ENCODE measurements around the gene DUSP21. TPM values are rescaled to one million over a fixed set of nuclear protein-coding genes. Genes with fewer than 3 reads are reported as not detected.
"Not testable (repeated sequence)": the region's sequence is repeated elsewhere in the genome, so short reads cannot be mapped to it uniquely, and the experiment has no call there.

The DUSP21 gene
- total RNA-seq, 1 experiment from 2014 or later: not detected

- DNase-seq (ENCODE audit: low spot score): no peak
- no TSS peak for BruUV-seq (replicated peaks)
- no peaks in the 10 kb centered on the region for H3K36me3 ChIP-seq (ENCODE audit: insufficient read depth, low read length, poor library complexity, severe bottlenecking)
- no peaks in the 10 kb centered on the region for H3K4me1 ChIP-seq (ENCODE audit: insufficient read depth, low read length, poor library complexity, severe bottlenecking)
- no peaks in the 10 kb centered on the region for H3K27me3 ChIP-seq (replicated peaks; ENCODE audit: insufficient read depth, low read depth, low read length, poor library complexity)
- H3K9me3 ChIP-seq (ENCODE audit: low read depth, low read length, poor library complexity, severe bottlenecking): peaks cover 9% of the 10 kb centered on the region
- TF ChIP-seq EZH2 (IDR thresholded peaks at IDR 0.05; ENCODE audit: borderline replicate concordance, low read depth, low read length, poor library complexity, severe bottlenecking) (no peak), CTCF (conservative IDR thresholded peaks at IDR 0.05; ENCODE audit: low read depth, low read length) (no peak)
- ChIA-PET POLR2A (ENCODE audit: low non-redundant PET) (no interaction called here), CTCF (no interaction called here)
- no peak overlapping the region for H3K27ac ChIP-seq (ENCODE audit: low read depth, low read length, poor library complexity, severe bottlenecking)
- intact Hi-C loops (cut with micrococcal nuclease; ENCODE audit: unreplicated experiment): no loop called here
- H3K4me3 ChIP-seq (ENCODE audit: low read depth, low read length, poor library complexity, severe bottlenecking): no peak overlapping the region
Measured at GRCh38 chrX:44889824-44890223, 46.0 kb downstream of the DUSP21 start.

DNA sequence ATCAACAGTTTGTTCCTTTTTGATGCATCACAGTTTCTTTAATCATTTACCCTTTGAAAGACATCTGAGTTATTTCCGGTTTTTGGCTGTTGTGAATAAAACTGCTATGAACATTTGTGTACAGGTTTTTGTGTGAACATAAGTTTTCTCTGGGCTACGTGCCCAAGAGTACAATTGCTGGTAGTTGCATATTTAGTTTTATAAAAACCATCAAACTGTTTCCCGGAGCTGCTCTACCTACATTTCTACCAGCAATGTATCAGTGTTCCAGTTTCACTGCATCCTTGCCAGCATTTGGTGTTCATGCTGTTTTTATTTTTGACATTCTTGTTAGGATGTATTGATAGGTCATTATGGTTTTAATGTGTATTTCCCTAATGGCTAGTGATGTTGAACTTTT, 46.4 kb downstream of the DUSP21 start:
- Histone ChIP-seq H3K9me3 (ENCODE audit: low read depth, low read length, poor library complexity, severe bottlenecking) (peaks cover 9% of the 10 kb centered on the region), H3K27ac (ENCODE audit: low read depth, low read length, poor library complexity, severe bottlenecking) (no peak overlapping the region), H3K27me3 (replicated peaks; ENCODE audit: insufficient read depth, low read depth, low read length, poor library complexity) (no peaks in the 10 kb centered on the region), H3K4me3 (ENCODE audit: low read depth, low read length, poor library complexity, severe bottlenecking) (no peak overlapping the region), H3K4me1 (ENCODE audit: insufficient read depth, low read length, poor library complexity, severe bottlenecking) (no peaks in the 10 kb centered on the region), H3K36me3 (ENCODE audit: insufficient read depth, low read length, poor library complexity, severe bottlenecking) (no peaks in the 10 kb centered on the region)
- POLR2A ChIA-PET (ENCODE audit: low non-redundant PET): no interaction called here
- TF ChIP-seq CTCF (conservative IDR thresholded peaks at IDR 0.05; ENCODE audit: low read depth, low read length) (no peak), EZH2 (IDR thresholded peaks at IDR 0.05; ENCODE audit: borderline replicate concordance, low read depth, low read length, poor library complexity, severe bottlenecking) (no peak)
- no TSS peak for BruUV-seq (replicated peaks)
- CTCF ChIA-PET: no interaction called here
- DNase-seq (ENCODE audit: low spot score): peak; percentile 33
- intact Hi-C loops (cut with micrococcal nuclease; ENCODE audit: unreplicated experiment): no loop called here

DNA sequence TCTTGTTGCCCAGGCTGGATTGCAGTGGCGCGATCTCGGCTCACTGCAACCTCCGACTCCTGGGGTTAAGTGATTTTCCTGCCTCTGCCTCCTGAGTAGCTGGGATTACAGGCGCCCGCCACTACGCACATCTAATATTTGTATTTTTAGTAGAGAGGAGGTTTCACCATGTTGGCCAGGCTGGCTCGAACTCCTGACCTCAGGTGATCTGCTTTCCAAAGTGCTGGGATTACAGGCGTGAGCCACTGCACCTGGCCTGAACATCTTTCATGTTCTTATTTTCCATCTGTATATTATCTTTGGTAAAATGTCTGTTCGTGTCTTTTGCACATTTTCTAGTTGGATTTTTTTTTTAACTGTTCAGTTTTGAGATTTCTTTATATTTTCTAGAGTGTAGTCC, 46.9 kb downstream of the DUSP21 start:
- H3K9me3 ChIP-seq (ENCODE audit: low read depth, low read length, poor library complexity, severe bottlenecking); H3K27me3 ChIP-seq (replicated peaks; ENCODE audit: insufficient read depth, low read depth, low read length, poor library complexity); POLR2A ChIA-PET (ENCODE audit: low non-redundant PET); BruUV-seq (replicated peaks); H3K4me1 ChIP-seq (ENCODE audit: insufficient read depth, low read length, poor library complexity, severe bottlenecking); H3K27ac ChIP-seq (ENCODE audit: low read depth, low read length, poor library complexity, severe bottlenecking); DNase-seq (ENCODE audit: low spot score); H3K36me3 ChIP-seq (ENCODE audit: insufficient read depth, low read length, poor library complexity, severe bottlenecking); intact Hi-C loops (cut with micrococcal nuclease; ENCODE audit: unreplicated experiment); H3K4me3 ChIP-seq (ENCODE audit: low read depth, low read length, poor library complexity, severe bottlenecking); CTCF ChIA-PET: not testable (repeated sequence)

DNA sequence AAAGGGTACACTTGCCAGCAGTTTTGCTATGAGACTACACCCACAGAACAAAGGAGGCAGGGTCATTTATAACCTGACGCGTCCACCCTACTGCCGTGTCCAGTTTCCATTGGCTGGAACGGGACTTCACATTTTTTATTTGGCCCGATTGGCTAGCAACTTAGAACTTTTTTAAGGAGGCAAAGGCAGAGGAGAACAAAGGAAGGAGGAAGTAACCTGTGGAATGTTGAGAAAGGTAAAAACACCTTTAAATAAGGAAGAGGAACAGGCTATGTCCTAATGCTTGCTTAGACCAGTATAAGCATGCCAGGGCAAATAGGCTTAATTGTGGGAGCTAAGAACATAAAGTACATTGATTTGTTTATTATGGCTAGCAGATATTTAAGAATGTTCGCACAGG, 47.8 kb downstream of the DUSP21 start:
- no peak overlapping the region for H3K27ac ChIP-seq (ENCODE audit: low read depth, low read length, poor library complexity, severe bottlenecking)
- H3K27me3 ChIP-seq (replicated peaks; ENCODE audit: insufficient read depth, low read depth, low read length, poor library complexity): no peaks in the 10 kb centered on the region
- peaks cover 15% of the 10 kb centered on the region for H3K9me3 ChIP-seq (ENCODE audit: low read depth, low read length, poor library complexity, severe bottlenecking)
- POLR2A ChIA-PET (ENCODE audit: low non-redundant PET): no interaction called here
- no peak for DNase-seq (ENCODE audit: low spot score)
- H3K36me3 ChIP-seq (ENCODE audit: insufficient read depth, low read length, poor library complexity, severe bottlenecking): peaks cover under 1% of the 10 kb centered on the region
- BruUV-seq (replicated peaks): no TSS peak
- no peaks in the 10 kb centered on the region for H3K4me1 ChIP-seq (ENCODE audit: insufficient read depth, low read length, poor library complexity, severe bottlenecking)
- CTCF ChIA-PET: no interaction called here
- TF ChIP-seq CTCF (conservative IDR thresholded peaks at IDR 0.05; ENCODE audit: low read depth, low read length) (no peak), EZH2 (IDR thresholded peaks at IDR 0.05; ENCODE audit: borderline replicate concordance, low read depth, low read length, poor library complexity, severe bottlenecking) (no peak)
- intact Hi-C loops (cut with micrococcal nuclease; ENCODE audit: unreplicated experiment): no loop called here
- H3K4me3 ChIP-seq (ENCODE audit: low read depth, low read length, poor library complexity, severe bottlenecking): no peak overlapping the region
